Fibroblast of the aortic adventitia (primary cell): ENCODE results near the gene SPOPL. TPM values are rescaled to one million over a fixed set of nuclear protein-coding genes. Genes with fewer than 3 reads are reported as not detected.

ENCODE experiments used
- DNase-seq: peaks from one replicate; pipeline ENCODE4 v3.0.0-alpha.2; 2010; ENCODE audit warnings: low read depth
- H3K4me3 ChIP-seq: 2 replicates; pipeline ENCODE4 v1.5.1; 2011; ENCODE audit warnings: low read depth, mild to moderate bottlenecking, control low read depth, low read length, moderate library complexity
- total RNA-seq: library from RNA; depleted of rRNA; stranded (reverse); fragments of >200 nt; gene quantifications from 2 replicates; pipeline ENCODE4 v1.2.3, GENCODE V29; 2012; ENCODE audit warnings: low replicate concordance
- TF ChIP-seq, protein P1 (sequence below): IDR thresholded peaks from 2 replicates; pipeline ENCODE4 v1.5.1; 2011; ENCODE audit warnings: mild to moderate bottlenecking, low read length, control low read depth, inconsistent platforms; ENCODE audit not compliant: insufficient read depth

The SPOPL gene
- total RNA-seq, 1 donor, result 18.4 TPM

DNA sequence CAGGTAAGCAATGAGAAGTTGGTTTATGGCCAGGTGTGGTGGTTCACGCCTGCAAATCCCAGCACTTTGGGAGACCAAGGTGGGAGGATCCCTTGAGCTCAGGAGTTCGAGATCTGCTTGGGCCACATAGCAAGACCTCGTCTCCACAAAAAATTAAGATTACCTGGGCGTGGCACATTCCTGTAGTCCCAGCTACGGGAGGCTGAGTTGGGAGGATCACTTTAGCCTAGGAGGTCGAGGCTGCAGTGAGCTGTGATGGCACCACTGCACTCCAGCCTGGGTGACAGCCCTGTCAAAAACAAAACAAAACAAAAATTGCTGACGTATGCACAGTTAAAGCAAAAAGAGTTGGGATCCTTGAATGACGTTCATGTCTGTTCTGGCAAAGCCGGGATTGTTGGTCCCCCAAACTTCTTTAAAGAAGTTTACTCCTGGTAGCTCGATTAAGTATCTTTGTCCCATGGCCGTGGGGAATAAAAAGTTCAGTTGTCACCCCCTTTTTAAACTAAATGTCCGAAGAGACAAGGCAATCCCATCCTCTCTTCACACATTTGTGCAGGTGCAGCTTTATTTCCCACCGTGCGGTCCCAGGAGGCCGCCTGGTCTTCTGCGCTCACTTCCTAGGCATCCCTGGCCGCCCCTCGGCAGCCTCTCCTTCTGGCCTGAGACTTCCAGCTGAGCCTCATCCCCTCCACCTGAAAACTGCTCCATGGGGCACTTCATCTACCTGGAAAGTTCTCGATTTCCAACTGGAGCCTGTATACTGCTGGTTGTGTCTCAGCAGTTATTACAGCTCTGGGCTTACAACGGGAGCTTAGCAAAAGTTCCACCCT lies 762 bp upstream of the SPOPL start:
- peak overlapping the region; percentile 82 for H3K4me3 ChIP-seq
- DNase-seq, result no peak

DNA sequence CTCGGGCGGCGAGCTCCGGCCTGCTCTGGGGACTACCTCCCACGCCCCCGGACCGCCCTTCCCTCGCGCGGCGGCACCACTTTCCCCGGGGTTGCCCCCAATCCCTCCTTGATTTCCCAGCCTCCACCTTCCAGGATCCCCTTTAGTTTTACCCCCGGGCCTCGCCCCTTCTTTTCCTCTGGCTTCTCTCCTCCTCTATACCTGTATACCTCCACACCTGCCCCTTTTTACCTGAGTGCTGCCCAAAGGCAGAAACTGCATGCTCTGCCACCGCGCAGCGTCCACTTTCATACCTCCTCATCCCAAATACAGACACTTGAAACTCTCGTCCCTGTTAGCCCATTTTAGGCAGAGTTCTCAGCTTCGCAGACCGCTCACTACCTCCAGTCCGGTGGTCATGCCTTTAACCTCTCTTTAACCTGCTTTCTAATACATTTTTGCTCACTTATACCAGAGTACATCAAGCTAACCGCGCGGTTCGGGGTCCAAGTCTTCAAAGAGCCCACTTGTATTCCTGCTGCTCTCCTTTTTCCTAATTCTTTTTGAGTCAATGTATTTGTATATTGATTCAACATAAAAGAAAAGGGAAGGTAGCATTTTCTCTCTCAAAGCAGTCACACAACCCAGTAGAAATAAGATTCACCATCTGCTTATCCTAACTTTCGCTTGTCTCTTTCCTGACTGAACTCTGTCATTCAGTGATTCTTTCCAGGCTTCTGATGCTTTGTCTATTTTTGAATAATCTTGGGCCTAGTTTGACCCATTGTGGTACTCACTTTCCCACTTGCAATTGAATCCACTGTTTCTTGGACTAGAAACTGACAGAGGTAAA lies 901 bp downstream of the SPOPL start:
- TF ChIP-seq, protein P1, sequence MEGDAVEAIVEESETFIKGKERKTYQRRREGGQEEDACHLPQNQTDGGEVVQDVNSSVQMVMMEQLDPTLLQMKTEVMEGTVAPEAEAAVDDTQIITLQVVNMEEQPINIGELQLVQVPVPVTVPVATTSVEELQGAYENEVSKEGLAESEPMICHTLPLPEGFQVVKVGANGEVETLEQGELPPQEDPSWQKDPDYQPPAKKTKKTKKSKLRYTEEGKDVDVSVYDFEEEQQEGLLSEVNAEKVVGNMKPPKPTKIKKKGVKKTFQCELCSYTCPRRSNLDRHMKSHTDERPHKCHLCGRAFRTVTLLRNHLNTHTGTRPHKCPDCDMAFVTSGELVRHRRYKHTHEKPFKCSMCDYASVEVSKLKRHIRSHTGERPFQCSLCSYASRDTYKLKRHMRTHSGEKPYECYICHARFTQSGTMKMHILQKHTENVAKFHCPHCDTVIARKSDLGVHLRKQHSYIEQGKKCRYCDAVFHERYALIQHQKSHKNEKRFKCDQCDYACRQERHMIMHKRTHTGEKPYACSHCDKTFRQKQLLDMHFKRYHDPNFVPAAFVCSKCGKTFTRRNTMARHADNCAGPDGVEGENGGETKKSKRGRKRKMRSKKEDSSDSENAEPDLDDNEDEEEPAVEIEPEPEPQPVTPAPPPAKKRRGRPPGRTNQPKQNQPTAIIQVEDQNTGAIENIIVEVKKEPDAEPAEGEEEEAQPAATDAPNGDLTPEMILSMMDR, result no peak
- no peak for DNase-seq
- H3K4me3 ChIP-seq, result peak overlapping the region; percentile 84

More for the DNA sequence above, 762 bp upstream of the SPOPL start:
- TF ChIP-seq, protein P1, result no peak

DNA sequence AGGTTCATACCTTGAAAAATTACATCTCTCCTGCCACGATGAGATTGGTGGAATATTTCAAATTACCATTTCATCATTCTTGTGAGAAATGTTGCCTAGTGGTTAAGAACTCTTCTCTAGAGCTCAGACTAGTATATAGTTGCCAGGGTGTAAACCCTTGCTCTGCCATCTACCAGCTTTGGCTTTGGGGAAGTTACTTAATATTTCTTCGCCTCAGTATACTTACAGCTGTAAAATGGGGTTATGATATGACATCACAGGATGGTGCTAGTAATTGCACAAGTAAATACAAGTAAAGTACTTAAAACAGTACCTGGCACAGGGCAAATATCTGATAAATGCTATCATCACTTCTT lies 1.5 kb downstream of the SPOPL start:
- DNase-seq, result no peak
- TF ChIP-seq, protein P1, result no peak

DNA sequence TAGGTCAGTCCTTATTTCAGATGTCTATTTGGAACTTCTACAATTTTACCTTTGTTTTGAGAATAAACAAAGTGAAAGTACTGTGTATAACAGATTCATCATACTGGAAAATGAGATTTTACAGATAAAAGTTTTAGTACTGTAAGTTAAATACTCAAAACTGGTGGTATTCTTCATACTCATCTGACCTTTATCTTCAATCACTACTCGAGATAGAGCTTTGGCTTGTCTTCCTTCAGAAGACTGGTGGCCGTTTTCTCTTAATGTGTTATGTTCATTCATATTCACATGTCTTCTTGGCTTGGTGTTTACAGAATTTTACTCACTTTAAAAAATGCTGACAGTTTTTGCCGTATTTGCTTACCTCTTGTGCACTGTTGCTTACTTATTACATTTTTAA lies 2.1 kb downstream of the SPOPL start:
- peak overlapping the region; percentile 29 for H3K4me3 ChIP-seq
- TF ChIP-seq, protein P1, result no peak
- DNase-seq, result no peak

More for the DNA sequence above, 1.5 kb downstream of the SPOPL start:
- peak overlapping the region; percentile 84 for H3K4me3 ChIP-seq

DNA sequence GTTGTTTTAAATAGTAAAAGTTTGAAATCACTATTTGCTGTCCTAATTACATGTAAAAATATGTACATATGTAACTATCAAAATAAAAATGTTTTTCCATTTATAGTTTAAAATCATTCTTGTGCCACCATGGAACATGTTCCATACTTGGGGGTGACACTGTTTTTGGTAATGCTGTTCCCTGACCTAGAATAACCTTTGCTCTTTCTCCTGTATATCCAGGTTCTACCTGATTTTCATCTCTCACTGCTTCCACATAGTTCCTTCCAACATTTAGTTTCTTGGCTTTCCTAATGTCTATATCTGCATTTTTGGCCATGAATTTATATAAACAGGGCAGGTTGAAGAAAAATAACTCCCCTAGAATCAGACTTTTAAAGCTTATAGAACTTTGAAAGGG lies 2.5 kb downstream of the SPOPL start:
- TF ChIP-seq, protein P1, result no peak
- DNase-seq, result no peak
- H3K4me3 ChIP-seq, result peak overlapping the region; percentile 2

DNA sequence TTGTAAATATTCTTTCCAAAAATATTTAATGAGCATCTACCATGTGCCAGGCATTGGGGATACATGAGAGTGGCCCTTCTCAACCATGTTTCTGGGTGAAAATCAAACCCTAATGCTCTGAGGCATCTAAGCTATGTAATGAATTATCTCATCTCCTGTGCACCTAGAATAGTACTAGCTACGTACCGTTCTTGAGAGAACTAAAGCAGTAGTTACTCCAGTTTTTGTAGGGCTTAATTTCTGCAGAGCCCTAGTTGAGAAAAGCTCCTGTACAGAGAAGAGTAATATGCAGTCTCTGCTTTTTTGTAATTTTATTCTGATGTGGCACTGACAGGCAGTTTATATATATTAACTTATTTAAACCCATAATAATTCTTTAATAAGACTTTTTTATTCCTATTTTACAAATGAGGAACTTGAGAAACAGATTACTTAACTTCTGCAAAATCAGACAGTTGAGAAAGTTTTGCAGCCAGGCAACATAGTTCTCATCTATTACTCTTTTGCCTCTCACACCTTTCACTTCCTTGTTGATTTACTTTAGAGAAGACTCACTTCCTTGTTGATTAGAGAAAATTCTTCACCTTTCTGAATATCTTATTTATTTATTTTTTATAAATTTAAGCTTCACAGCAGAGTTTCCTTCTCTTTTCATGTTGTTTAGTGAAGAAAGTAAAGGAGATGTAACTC lies 3.1 kb downstream of the SPOPL start:
- no peak for DNase-seq
- H3K4me3 ChIP-seq, result no peak overlapping the region
- TF ChIP-seq, protein P1, result no peak
